OCI-LY7 (cell line): ENCODE data around the gene PRAC2.

Experiments used
- CTCF ChIP-seq: fragments of 200-600 bp; sonication (generic); conservative IDR thresholded peaks from 2 replicates; pipeline ENCODE4 v1.5.1; 2014; ENCODE audit warnings: mild to moderate bottlenecking, antibody characterized with exemption, low read length, moderate library complexity, mixed read lengths
- EZH2phosphoT487 ChIP-seq: fragments of 200-600 bp; sonication (generic); IDR thresholded peaks from 2 replicates; pipeline ENCODE4 v1.6.1; 2018; ENCODE audit warnings: low read depth, borderline replicate concordance, mild to moderate bottlenecking, mixed run types, antibody characterized with exemption, low read length, moderate library complexity, mixed read lengths

GRCh38 chr17:48745381-48746275 is 22.6 kb downstream of the PRAC2 start:
- TF ChIP-seq CTCF: no peak
- 0 out of 2 replicates have a peak, but pooled peaks have one; percentile 30 for TF ChIP-seq EZH2phosphoT487
